Measurements from ENCODE around the gene AQP6. TPM values are rescaled to one million over a fixed set of nuclear protein-coding genes. Genes with fewer than 3 reads are reported as not detected.

Gene AQP6
- total and polyA plus RNA-seq, 12 donors = 0.20 to 1.1 (median 0.28) TPM; not detected in 8

- 65 to 79% (median 77%) methylated on average over 4 to 7 of the region's 7 CpGs for WGBS, 4 donors
- Histone ChIP-seq H3K27ac (peak overlapping the region in 1 of 5 donors; percentile 69), H3K27me3 (no peaks in the 10 kb centered on the region), H3K9me3 (replicated peaks in 1 of 3) (no peaks in the 10 kb centered on the region), H3K4me3 (no peak overlapping the region), H3K4me1 (replicated peaks in 1 of 2) (peaks cover 8 to 18% of the 10 kb centered on the region in 2 donors), H3K36me3 (replicated peaks in 1 of 2) (no peaks in the 10 kb centered on the region)
- no peak for DNase-seq
- intact Hi-C loops (cut with DNase I) = no loop called here
- TF ChIP-seq POLR2A (IDR thresholded peaks at IDR 0.05) (no peak), CTCF (IDR thresholded peaks at IDR 0.05) (no peak)
These were observed 48.0 kb upstream of the AQP6 start for GRCh38 chr12:49924628-49925246.

- H3K4me3 ChIP-seq = no peak overlapping the region
- DNase-seq = no peak
- H3K4me1 ChIP-seq (replicated peaks in 1 of 2) = peaks cover 8 to 14% of the 10 kb centered on the region in 2 donors
- 88 to 97% (median 91%) methylated on average over 10 to 11 of the region's 11 CpGs for WGBS, 4 donors
- no peaks in the 10 kb centered on the region for H3K9me3 ChIP-seq (replicated peaks in 1 of 3)
- no peak for TF ChIP-seq POLR2A (IDR thresholded peaks at IDR 0.05)
- no peak for TF ChIP-seq CTCF (IDR thresholded peaks at IDR 0.05)
- no peaks in the 10 kb centered on the region for H3K27me3 ChIP-seq
- intact Hi-C loops (cut with DNase I) = no loop called here
- H3K36me3 ChIP-seq (replicated peaks in 1 of 2) = no peaks in the 10 kb centered on the region
- H3K27ac ChIP-seq = no peak overlapping the region
These were observed 47.1 kb upstream of the AQP6 start for GRCh38 chr12:49925433-49926204.

GRCh38 chr12:49928471-49928870, 44.3 kb upstream of the AQP6 start:
- Histone ChIP-seq H3K4me1 (replicated peaks in 1 of 2) (no peaks in the 10 kb centered on the region), H3K9me3 (replicated peaks in 1 of 3) (no peaks in the 10 kb centered on the region), H3K27ac (no peak overlapping the region), H3K36me3 (replicated peaks in 1 of 2) (no peaks in the 10 kb centered on the region), H3K4me3 (no peak overlapping the region), H3K27me3 (no peaks in the 10 kb centered on the region)
- intact Hi-C loops (cut with DNase I) = no loop called here
- DNase-seq = no peak
- 85 to 94% (median 88%) methylated on average over 6 of the region's 6 CpGs for WGBS, 4 donors
- TF ChIP-seq CTCF (IDR thresholded peaks at IDR 0.05) (no peak), POLR2A (IDR thresholded peaks at IDR 0.05) (no peak)

GRCh38 chr12:49929581-49929980, 43.2 kb upstream of the AQP6 start:
- H3K4me1 ChIP-seq (replicated peaks in 1 of 2) = no peaks in the 10 kb centered on the region
- TF ChIP-seq CTCF (IDR thresholded peaks at IDR 0.05) = no peak
- TF ChIP-seq POLR2A (IDR thresholded peaks at IDR 0.05) = no peak
- H3K36me3 ChIP-seq (replicated peaks in 1 of 2) = no peaks in the 10 kb centered on the region
- no peaks in the 10 kb centered on the region for H3K27me3 ChIP-seq
- 89 to 95% (median 92%) methylated on average over 4 to 7 of the region's 7 CpGs for WGBS, 4 donors
- no peak for DNase-seq
- H3K9me3 ChIP-seq (replicated peaks in 1 of 3) = no peaks in the 10 kb centered on the region
- H3K27ac ChIP-seq = no peak overlapping the region
- intact Hi-C loops (cut with DNase I) = no loop called here
- no peak overlapping the region for H3K4me3 ChIP-seq
